ENCODE measurements around the gene UBE3D.

- TF ChIP-seq CTCF (IDR thresholded peaks at IDR 0.05) = no peak
- TF ChIP-seq POLR2A (IDR thresholded peaks at IDR 0.05) = no peak
Measured at GRCh38 chr6:82963191-82963925, 102.3 kb downstream of the UBE3D start.

Data from uterus (tissue), 2 donors.